PC-3 (cell line): Measurements from ENCODE around the gene TUBB6. TPM values are rescaled to one million over a fixed set of nuclear protein-coding genes. Genes with fewer than 3 reads are reported as not detected.

ENCODE experiments used
- ATAC-seq: fragments of 200-7000 bp; cut with Tn5 transposase; 2 replicates; pipeline ENCODE4 v1.9.1; 2020; ENCODE audit warnings: mild to moderate bottlenecking, moderate library complexity
- BruUV-seq: library from RNA; stranded (reverse); fragments of 400-500 nt; replicated peaks from 2 replicates; lab custom pipeline; 2021; lab: Mats Ljungman, UMichigan
- CTCF ChIA-PET: fragments of 300-600 bp; sonication (Branson Sonifier 250); formaldehyde crosslinking; loops from one replicate; lab custom pipeline; 2022; ENCODE audit warnings: antibody characterized with exemption; lab: Charles Lee
- POLR2A ChIA-PET: fragments of 300-600 bp; sonication (Branson Sonifier 250); formaldehyde crosslinking; loops from one replicate; lab custom pipeline; 2022; ENCODE audit warnings: antibody characterized with exemption; ENCODE audit not compliant: unreplicated experiment; lab: Charles Lee
- DNase-seq: peaks from one replicate; pipeline ENCODE4 v3.0.0-alpha.2; 2015
- H2AFZ ChIP-seq: fragments of 300-600 bp; sonication (generic); 2 replicates; pipeline ENCODE4 v1.6.0; 2016; ENCODE audit warnings: antibody characterized with exemption, low read length
- H3F3A ChIP-seq: fragments of 300-600 bp; sonication (generic); one replicate; pipeline ENCODE4 v1.6.0; 2017; ENCODE audit warnings: antibody characterized with exemption, low read length, control low read depth, mild to moderate bottlenecking; ENCODE audit not compliant: unreplicated experiment
- H3K27ac ChIP-seq: fragments of 300-600 bp; sonication (generic); 2 replicates; pipeline ENCODE4 v1.5.1; 2016; ENCODE audit warnings: mild to moderate bottlenecking, low read length
- H3K27me3 ChIP-seq: fragments of 300-600 bp; sonication (generic); 2 replicates; pipeline ENCODE4 v1.6.1; 2016; ENCODE audit warnings: low read length, mixed read lengths
- H3K36me3 ChIP-seq: fragments of 300-600 bp; sonication (generic); 2 replicates; pipeline ENCODE4 v1.6.1; 2016; ENCODE audit warnings: low read depth, mixed run types, low read length, mixed read lengths
- H3K4me1 ChIP-seq: fragments of 300-600 bp; sonication (generic); 2 replicates; pipeline ENCODE4 v1.5.1; 2016; ENCODE audit warnings: low read length; ENCODE audit not compliant: insufficient read depth
- H3K4me2 ChIP-seq: fragments of 300-600 bp; sonication (generic); 2 replicates; pipeline ENCODE4 v1.6.0; 2016; ENCODE audit warnings: low read length
- H3K4me3 ChIP-seq: fragments of 300-600 bp; sonication (generic); 2 replicates; pipeline ENCODE4 v1.5.1; 2016; ENCODE audit warnings: mild to moderate bottlenecking, low read length, mixed read lengths
- H3K79me2 ChIP-seq: fragments of 300-600 bp; sonication (generic); 2 replicates; pipeline ENCODE4 v1.6.1; 2017; ENCODE audit warnings: low read length, mixed read lengths
- H3K9ac ChIP-seq: fragments of 300-600 bp; sonication (generic); 2 replicates; pipeline ENCODE4 v1.6.0; 2016; ENCODE audit warnings: mild to moderate bottlenecking, low read length
- H3K9me2 ChIP-seq: fragments of 300-600 bp; sonication (generic); replicated peaks from 2 replicates; pipeline ENCODE4 v1.6.1; 2016; ENCODE audit warnings: mixed run types, low read length, mixed read lengths
- H3K9me3 ChIP-seq: fragments of 300-600 bp; sonication (generic); 2 replicates; pipeline ENCODE4 v1.6.1; 2016; ENCODE audit warnings: low read length, mixed read lengths
- H4K20me1 ChIP-seq: fragments of 300-600 bp; sonication (generic); 2 replicates; pipeline ENCODE4 v1.6.1; 2016; ENCODE audit warnings: low read length, mixed read lengths
- CTCF ChIP-seq: fragments of 300-600 bp; sonication (generic); conservative IDR thresholded peaks from 2 replicates; pipeline ENCODE4 v1.5.1; 2017; ENCODE audit warnings: antibody characterized with exemption, low read depth, mild to moderate bottlenecking, low read length
- EZH2 ChIP-seq: fragments of 300-600 bp; sonication (generic); IDR thresholded peaks from one replicate; pipeline ENCODE4 v1.6.1; 2017; ENCODE audit warnings: antibody characterized with exemption, mild to moderate bottlenecking, low read length; ENCODE audit not compliant: unreplicated experiment
- EZH2phosphoT487 ChIP-seq: fragments of 300-600 bp; sonication (generic); IDR thresholded peaks from 2 replicates; pipeline ENCODE4 v1.6.1; 2018; ENCODE audit warnings: mild to moderate bottlenecking, antibody characterized with exemption, low read length, borderline replicate concordance
- intact Hi-C: fragments of 100-400 bp; cut with micrococcal nuclease; formaldehyde crosslinking; loops from 2 replicates; pipeline ENCODE4 v1.9.0; 2023
- total RNA-seq: library from RNA; depleted of rRNA; stranded (reverse); fragments of >200 nt; gene quantifications from 2 replicates; pipeline ENCODE4 v1.2.3, GENCODE V29; 2014

TUBB6 gene
- total RNA-seq, 1 experiment from 2014 or later: 191 TPM

GRCh38 chr18:12274793-12275192 lies 33.2 kb upstream of the TUBB6 start:
- Histone ChIP-seq H3K4me2 (no peak overlapping the region), H3K4me3 (no peak overlapping the region), H3K9ac (no peak overlapping the region), H2AFZ (no peak overlapping the region), H3K27ac (no peak overlapping the region), H3K27me3 (no peaks in the 10 kb centered on the region), H3K79me2 (no peaks in the 10 kb centered on the region), H3K36me3 (no peaks in the 10 kb centered on the region), H3F3A (no peaks in the 10 kb centered on the region), H4K20me1 (no peaks in the 10 kb centered on the region), H3K4me1 (no peaks in the 10 kb centered on the region), H3K9me2 (no peaks in the 10 kb centered on the region), H3K9me3 (no peaks in the 10 kb centered on the region)
- no TSS peak for BruUV-seq
- CTCF ChIA-PET: no interaction called here
- DNase-seq: no peak
- no peak for ATAC-seq
- intact Hi-C loops: no loop called here
- no peak for TF ChIP-seq EZH2
- TF ChIP-seq CTCF: no peak
- TF ChIP-seq EZH2phosphoT487: no peak
- POLR2A ChIA-PET: no interaction called here

GRCh38 chr18:12276736-12277554 lies 31.1 kb upstream of the TUBB6 start:
- H3K4me2 ChIP-seq: no peak overlapping the region
- no peak overlapping the region for H3K27ac ChIP-seq
- H3F3A ChIP-seq: no peaks in the 10 kb centered on the region
- ChIA-PET CTCF (no interaction called here), POLR2A (no interaction called here)
- TF ChIP-seq EZH2phosphoT487: no peak
- no peak for TF ChIP-seq CTCF
- no peak for TF ChIP-seq EZH2
- DNase-seq: no peak
- no peaks in the 10 kb centered on the region for H3K79me2 ChIP-seq
- no peaks in the 10 kb centered on the region for H3K9me2 ChIP-seq
- peaks cover 6% of the 10 kb centered on the region for H3K4me1 ChIP-seq
- intact Hi-C loops: no loop called here
- H3K9me3 ChIP-seq: no peaks in the 10 kb centered on the region
- no peak overlapping the region for H3K9ac ChIP-seq
- ATAC-seq: no peak
- no peaks in the 10 kb centered on the region for H3K27me3 ChIP-seq
- H4K20me1 ChIP-seq: no peaks in the 10 kb centered on the region
- BruUV-seq: no TSS peak
- H3K36me3 ChIP-seq: no peaks in the 10 kb centered on the region
- H3K4me3 ChIP-seq: no peak overlapping the region
- H2AFZ ChIP-seq: no peak overlapping the region

- POLR2A ChIA-PET: no interaction called here
- Histone ChIP-seq H3K27me3 (no peaks in the 10 kb centered on the region), H3K9me2 (no peaks in the 10 kb centered on the region), H3K9ac (no peak overlapping the region), H3K4me1 (peaks cover 19% of the 10 kb centered on the region), H3F3A (no peaks in the 10 kb centered on the region), H3K27ac (no peak overlapping the region), H3K4me2 (no peak overlapping the region), H2AFZ (no peak overlapping the region), H4K20me1 (no peaks in the 10 kb centered on the region), H3K36me3 (no peaks in the 10 kb centered on the region), H3K9me3 (no peaks in the 10 kb centered on the region), H3K4me3 (no peak overlapping the region), H3K79me2 (no peaks in the 10 kb centered on the region)
- peak; percentile 41 for ATAC-seq
- CTCF ChIA-PET: interaction anchor here (0.5 to 1.0 kb wide), 2 partner anchors 9 to 69 kb away, joined by 3 to 10 read pairs; no protein-coding TSS in a partner anchor
- intact Hi-C loops: no loop called here
- BruUV-seq: no TSS peak
- no peak for TF ChIP-seq EZH2
- no peak for TF ChIP-seq EZH2phosphoT487
- TF ChIP-seq CTCF: peak; percentile 67
- peak; percentile 50 for DNase-seq
These were observed 29.8 kb upstream of the TUBB6 start for GRCh38 chr18:12278215-12278671.
